Heart left ventricle (tissue), 13 donors: Measurements from ENCODE around the gene AJAP1.

Experiments used
- POLR2A ChIP-seq, 2 donors: fragments of 450-650 bp; IDR thresholded peaks; one replicate each; pipeline ENCODE4 v1.6.1; 2017; ENCODE audit warnings: antibody characterized with exemption in 2 of 2, mild to moderate bottlenecking in 2 of 2, moderate library complexity in 2 of 2
- TF ChIP-seq, protein P1 (sequence below), 12 donors: fragments of 200-600 bp; sonication (generic) in 4 of 12; IDR thresholded peaks; one replicate each; pipeline versions ENCODE4 v1.5.0 to v1.8.0; 2018 to 2022; ENCODE audit warnings: antibody characterized with exemption in 12 of 12, mild to moderate bottlenecking in 5 of 12
- donor health status: ischemic (EF 13 %, LVEDD 7.1; RV severe dilation, severe dysfunction).
- donor health status: DM: no; HTN: yes; CAD: no.
- donor health status: DM: no; HTN: no; CAD: no.
- donor health status: ischemic (EF 25% LVEDD 6.9; RV normal size, moderate dysfunction).
- donor health status: ischemic (EF 25% LVEDD 5.7; RV mildly dilated, moderate dysfunction).
- donor health status: ischemic (EF 35%, LVEDD 5.7; RV mildly dilated, moderate dysfunction).
- donor health status: nonischemic (EF 11% LVEDD 7.7; RV severe dilation, severe dysfunction).
- donor health status: DM: yes; HTN: yes; CAD: no.
- donor health status: PGD.
- donor health status: ischemic (EF 29% LVEDD 5.4; RV normal size, mild dysfunction).
- donor health status: nonischemic (EF 23%, LVEDD 6.1; RV moderate dilation, normal function).

DNA sequence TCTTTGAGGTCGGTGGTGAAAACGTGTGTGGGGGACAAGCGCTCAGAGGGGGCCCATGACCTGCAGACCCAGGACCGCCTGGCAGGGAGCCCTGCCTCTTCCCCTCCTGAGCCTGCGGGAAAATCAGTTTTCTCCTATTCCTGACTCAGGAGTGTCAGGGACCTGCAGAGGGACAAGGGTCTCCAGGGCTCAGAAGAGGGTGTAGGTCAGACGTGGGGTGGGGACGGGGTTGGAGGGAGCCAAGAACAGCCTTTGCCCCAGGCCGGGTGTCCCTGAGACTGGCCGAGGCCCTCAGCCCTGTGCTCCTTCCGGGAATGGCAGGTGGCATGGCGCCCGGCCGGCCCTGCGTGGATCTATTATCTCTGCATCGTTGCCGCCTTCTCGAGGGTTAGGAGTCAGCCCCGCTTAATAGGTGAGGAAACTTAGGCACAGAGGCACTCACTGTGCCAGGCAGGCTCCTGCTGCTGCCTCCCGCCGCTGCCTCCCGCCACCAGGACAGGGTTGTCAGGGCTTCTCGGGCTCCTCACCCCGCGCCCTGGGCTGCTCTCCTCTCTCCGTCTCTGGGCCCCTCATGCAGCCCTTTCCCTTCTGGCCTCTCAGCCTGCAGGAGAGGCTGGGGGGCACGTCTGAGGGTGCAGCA lies 37.5 kb downstream of the AJAP1 start:
- TF ChIP-seq, protein P1, sequence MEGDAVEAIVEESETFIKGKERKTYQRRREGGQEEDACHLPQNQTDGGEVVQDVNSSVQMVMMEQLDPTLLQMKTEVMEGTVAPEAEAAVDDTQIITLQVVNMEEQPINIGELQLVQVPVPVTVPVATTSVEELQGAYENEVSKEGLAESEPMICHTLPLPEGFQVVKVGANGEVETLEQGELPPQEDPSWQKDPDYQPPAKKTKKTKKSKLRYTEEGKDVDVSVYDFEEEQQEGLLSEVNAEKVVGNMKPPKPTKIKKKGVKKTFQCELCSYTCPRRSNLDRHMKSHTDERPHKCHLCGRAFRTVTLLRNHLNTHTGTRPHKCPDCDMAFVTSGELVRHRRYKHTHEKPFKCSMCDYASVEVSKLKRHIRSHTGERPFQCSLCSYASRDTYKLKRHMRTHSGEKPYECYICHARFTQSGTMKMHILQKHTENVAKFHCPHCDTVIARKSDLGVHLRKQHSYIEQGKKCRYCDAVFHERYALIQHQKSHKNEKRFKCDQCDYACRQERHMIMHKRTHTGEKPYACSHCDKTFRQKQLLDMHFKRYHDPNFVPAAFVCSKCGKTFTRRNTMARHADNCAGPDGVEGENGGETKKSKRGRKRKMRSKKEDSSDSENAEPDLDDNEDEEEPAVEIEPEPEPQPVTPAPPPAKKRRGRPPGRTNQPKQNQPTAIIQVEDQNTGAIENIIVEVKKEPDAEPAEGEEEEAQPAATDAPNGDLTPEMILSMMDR (IDR thresholded peaks at IDR 0.05) = no peak
- TF ChIP-seq POLR2A (IDR thresholded peaks at IDR 0.05) = no peak
